Measurements from ENCODE around the gene KDF1. TPM values are rescaled to one million over a fixed set of nuclear protein-coding genes. Genes with fewer than 3 reads are reported as not detected.
"Not testable (repeated sequence)": the region's sequence is repeated elsewhere in the genome, so short reads cannot be mapped to it uniquely, and the experiment has no call there.

KDF1 gene
- total and polyA plus RNA-seq, 2 donors (not counting 1 experiment from before 2014, with no cell fraction given) = not detected

- Histone ChIP-seq H3K27ac (ENCODE audit: insufficient read depth, low read length) (no peak overlapping the region), H3K4me2 (ENCODE audit: extremely low read depth, insufficient read depth, low read length) (no peak overlapping the region), H3K9me3 (ENCODE audit: control insufficient read depth, insufficient read depth, low read depth, low read length) (no peaks in the 10 kb centered on the region), H4K20me1 (ENCODE audit: control insufficient read depth, extremely low read depth, insufficient read depth, low read length) (no peaks in the 10 kb centered on the region), H3K79me2 (ENCODE audit: control insufficient read depth, insufficient read depth, low read length) (no peaks in the 10 kb centered on the region), H3K27me3 (ENCODE audit: control insufficient read depth, insufficient read depth, low read length) (no peaks in the 10 kb centered on the region), H3K4me3 (replicated peaks in 1 of 4; ENCODE audit: control extremely low read depth in 1 of 4, insufficient read depth in 1 of 4, low read depth in 3 of 4, low read length in 4 of 4) (no peak overlapping the region), H3K36me3 (ENCODE audit: control insufficient read depth, insufficient read depth, low read length) (peaks cover 8% of the 10 kb centered on the region), H3K4me1 (ENCODE audit: control insufficient read depth, extremely low read depth, insufficient read depth, low read length) (no peaks in the 10 kb centered on the region), H2AFZ (ENCODE audit: low read length) (no peak overlapping the region), H3K9ac (ENCODE audit: insufficient read depth, low read length) (no peak overlapping the region)
- DNase-seq (ENCODE audit: low read depth in 2 of 2) = peak in 1 of 2 donors; percentile 17
- TF ChIP-seq EZH2 (IDR thresholded peaks at IDR 0.05; ENCODE audit: low read length, missing control alignments) (no peak), CTCF (conservative IDR thresholded peaks at IDR 0.05 in 1 of 2, IDR thresholded peaks at IDR 0.05 in 1 of 2; ENCODE audit: low read depth in 1 of 2, low read length in 2 of 2) (no peak)
Measured at GRCh38 chr1:26949266-26949925, 10.9 kb downstream of the KDF1 start.

GRCh38 chr1:26948725-26949057 lies 11.6 kb downstream of the KDF1 start:
- not testable (repeated sequence) for H3K4me1 ChIP-seq (ENCODE audit: control insufficient read depth, extremely low read depth, insufficient read depth, low read length); H3K27ac ChIP-seq (ENCODE audit: insufficient read depth, low read length); H3K36me3 ChIP-seq (ENCODE audit: control insufficient read depth, insufficient read depth, low read length)

GRCh38 chr1:26946270-26946669 lies 14.0 kb downstream of the KDF1 start:
- TF ChIP-seq CTCF (conservative IDR thresholded peaks at IDR 0.05 in 1 of 2, IDR thresholded peaks at IDR 0.05 in 1 of 2; ENCODE audit: low read depth in 1 of 2, low read length in 2 of 2) = no peak
- no peak for TF ChIP-seq EZH2 (IDR thresholded peaks at IDR 0.05; ENCODE audit: low read length, missing control alignments)
- no peaks in the 10 kb centered on the region for H3K27me3 ChIP-seq (ENCODE audit: control insufficient read depth, insufficient read depth, low read length)
- peaks cover 18% of the 10 kb centered on the region for H3K36me3 ChIP-seq (ENCODE audit: control insufficient read depth, insufficient read depth, low read length)
- H3K27ac ChIP-seq (ENCODE audit: insufficient read depth, low read length) = no peak overlapping the region
- H2AFZ ChIP-seq (ENCODE audit: low read length) = no peak overlapping the region
- no peak overlapping the region for H3K4me2 ChIP-seq (ENCODE audit: extremely low read depth, insufficient read depth, low read length)
- H4K20me1 ChIP-seq (ENCODE audit: control insufficient read depth, extremely low read depth, insufficient read depth, low read length) = no peaks in the 10 kb centered on the region
- H3K4me3 ChIP-seq (replicated peaks in 1 of 4; ENCODE audit: control extremely low read depth in 1 of 4, insufficient read depth in 1 of 4, low read depth in 3 of 4, low read length in 4 of 4) = no peak overlapping the region
- no peaks in the 10 kb centered on the region for H3K79me2 ChIP-seq (ENCODE audit: control insufficient read depth, insufficient read depth, low read length)
- no peaks in the 10 kb centered on the region for H3K9me3 ChIP-seq (ENCODE audit: control insufficient read depth, insufficient read depth, low read depth, low read length)
- H3K9ac ChIP-seq (ENCODE audit: insufficient read depth, low read length) = no peak overlapping the region
- no peaks in the 10 kb centered on the region for H3K4me1 ChIP-seq (ENCODE audit: control insufficient read depth, extremely low read depth, insufficient read depth, low read length)
- DNase-seq (ENCODE audit: low read depth in 2 of 2) = no peak

More at GRCh38 chr1:26948725-26949057, 11.6 kb downstream of the KDF1 start:
- H3K79me2 ChIP-seq (ENCODE audit: control insufficient read depth, insufficient read depth, low read length); H3K9ac ChIP-seq (ENCODE audit: insufficient read depth, low read length); H3K9me3 ChIP-seq (ENCODE audit: control insufficient read depth, insufficient read depth, low read depth, low read length); H4K20me1 ChIP-seq (ENCODE audit: control insufficient read depth, extremely low read depth, insufficient read depth, low read length); DNase-seq (ENCODE audit: low read depth in 2 of 2); H3K4me3 ChIP-seq (replicated peaks in 1 of 4; ENCODE audit: control extremely low read depth in 1 of 4, insufficient read depth in 1 of 4, low read depth in 3 of 4, low read length in 4 of 4); H2AFZ ChIP-seq (ENCODE audit: low read length); H3K4me2 ChIP-seq (ENCODE audit: extremely low read depth, insufficient read depth, low read length); H3K27me3 ChIP-seq (ENCODE audit: control insufficient read depth, insufficient read depth, low read length): not testable (repeated sequence)

Data from fibroblast of lung (primary cell).